Peyer's patch (tissue), 4 donors: ENCODE results near the gene ELMO1.

Source experiments
- CTCF ChIP-seq, 6 experiments: fragments of 450-650 bp in 4 of 6; fragments of 200-600 bp in 2 of 6; sonication (generic) in 1 of 6; IDR thresholded peaks; one replicate each; pipeline ENCODE4 v1.5.1; 2017 to 2019; ENCODE audit warnings: antibody characterized with exemption in 6 of 6, mild to moderate bottlenecking in 3 of 6, moderate library complexity in 1 of 6
- POLR2A ChIP-seq, 2 donors: fragments of 450-650 bp; IDR thresholded peaks; one replicate each; pipeline ENCODE4 v1.5.1; 2017; ENCODE audit warnings: antibody characterized with exemption in 2 of 2, mild to moderate bottlenecking in 2 of 2, moderate library complexity in 2 of 2

DNA sequence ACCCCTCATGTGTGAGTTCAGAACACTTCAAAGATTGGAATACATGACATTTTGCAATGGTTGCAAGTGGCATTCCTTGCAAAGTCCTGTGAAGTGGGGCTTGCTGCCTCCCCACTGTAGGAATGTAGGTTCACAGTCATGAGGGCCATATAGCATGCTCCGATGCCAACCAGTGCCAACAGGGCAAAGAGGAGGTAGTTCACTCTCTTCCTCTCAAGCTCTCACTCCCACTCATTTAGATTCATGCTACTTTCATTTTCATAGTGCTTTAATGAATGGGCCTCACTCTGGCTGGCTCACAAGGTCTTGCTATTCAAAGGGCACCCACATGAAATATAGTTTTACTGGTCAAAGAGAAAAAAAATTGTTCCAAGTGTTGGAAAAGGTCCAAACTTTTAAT is 554.5 kb downstream of the ELMO1 start:
- TF ChIP-seq CTCF (IDR thresholded peaks at IDR 0.05) (no peak), POLR2A (IDR thresholded peaks at IDR 0.05) (no peak)
